ENCODE results near the gene METTL24.
"Not testable (repeated sequence)": the region's sequence is repeated elsewhere in the genome, so short reads cannot be mapped to it uniquely, and the experiment has no call there.

Gene METTL24

DNA sequence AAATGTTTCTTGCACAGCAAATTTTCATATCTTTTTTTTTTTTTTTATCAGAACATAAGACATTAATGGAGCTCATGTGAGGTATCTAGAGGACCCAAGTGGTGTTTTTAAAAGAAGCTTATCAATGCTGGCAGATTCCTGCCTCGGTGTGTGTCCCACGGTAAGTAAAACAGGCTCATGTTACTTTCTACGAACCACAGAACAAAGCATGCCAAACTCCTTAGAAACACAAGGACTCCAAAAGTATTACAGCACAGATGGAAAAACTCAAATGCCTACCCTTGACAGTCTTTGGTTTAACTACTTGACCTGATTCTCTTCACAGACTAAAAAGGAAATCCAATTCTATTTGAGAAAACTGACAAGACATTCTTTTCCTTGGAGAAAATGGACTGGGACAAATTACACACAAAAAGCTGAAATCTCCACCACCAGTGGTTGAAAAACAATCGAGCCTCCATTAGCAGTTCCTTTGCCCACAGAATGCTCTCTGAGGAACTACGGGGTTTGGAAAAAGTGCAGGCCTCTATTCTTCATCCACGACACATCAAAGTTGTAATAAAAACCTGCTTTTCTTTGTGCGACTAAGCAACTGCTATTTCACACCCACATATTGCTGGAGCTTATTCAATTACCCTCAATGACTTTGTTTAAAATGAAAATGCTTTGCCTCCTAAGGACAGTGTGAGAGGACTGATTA lies 5.4 kb downstream of the METTL24 start:
- TF ChIP-seq, protein P1, sequence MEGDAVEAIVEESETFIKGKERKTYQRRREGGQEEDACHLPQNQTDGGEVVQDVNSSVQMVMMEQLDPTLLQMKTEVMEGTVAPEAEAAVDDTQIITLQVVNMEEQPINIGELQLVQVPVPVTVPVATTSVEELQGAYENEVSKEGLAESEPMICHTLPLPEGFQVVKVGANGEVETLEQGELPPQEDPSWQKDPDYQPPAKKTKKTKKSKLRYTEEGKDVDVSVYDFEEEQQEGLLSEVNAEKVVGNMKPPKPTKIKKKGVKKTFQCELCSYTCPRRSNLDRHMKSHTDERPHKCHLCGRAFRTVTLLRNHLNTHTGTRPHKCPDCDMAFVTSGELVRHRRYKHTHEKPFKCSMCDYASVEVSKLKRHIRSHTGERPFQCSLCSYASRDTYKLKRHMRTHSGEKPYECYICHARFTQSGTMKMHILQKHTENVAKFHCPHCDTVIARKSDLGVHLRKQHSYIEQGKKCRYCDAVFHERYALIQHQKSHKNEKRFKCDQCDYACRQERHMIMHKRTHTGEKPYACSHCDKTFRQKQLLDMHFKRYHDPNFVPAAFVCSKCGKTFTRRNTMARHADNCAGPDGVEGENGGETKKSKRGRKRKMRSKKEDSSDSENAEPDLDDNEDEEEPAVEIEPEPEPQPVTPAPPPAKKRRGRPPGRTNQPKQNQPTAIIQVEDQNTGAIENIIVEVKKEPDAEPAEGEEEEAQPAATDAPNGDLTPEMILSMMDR (IDR thresholded peaks at IDR 0.05), result no peak

DNA sequence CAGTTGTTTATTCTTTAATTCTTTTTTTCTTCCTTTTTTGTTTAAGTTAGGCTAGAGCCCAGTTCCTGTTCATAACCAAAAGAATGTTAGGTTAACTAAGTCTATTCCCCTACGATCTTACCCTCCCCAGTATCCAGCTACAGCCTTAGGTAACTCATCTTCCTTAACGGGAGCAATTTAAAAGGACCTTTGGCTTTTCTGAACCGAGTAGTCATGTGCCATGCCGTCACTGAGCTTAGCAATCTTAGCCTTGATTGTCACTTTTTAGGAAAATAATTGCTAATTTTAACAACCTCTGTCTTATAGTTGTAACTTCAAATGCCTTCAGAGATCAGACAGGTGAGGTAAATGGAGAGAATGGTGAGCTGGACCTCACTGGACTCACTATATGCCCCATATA lies 6.2 kb downstream of the METTL24 start:
- Histone ChIP-seq H3K9me3 (no peaks in the 10 kb centered on the region), H3K27me3 (peaks cover 27% of the 10 kb centered on the region), H3K4me1 (ENCODE audit: control insufficient read depth in 1 of 2, insufficient read depth in 1 of 2, low read depth in 1 of 2, low read length in 1 of 2) (no peaks in the 10 kb centered on the region), H3K36me3 (no peaks in the 10 kb centered on the region), H3K27ac (no peak overlapping the region), H3K4me3 (ENCODE audit: low read depth in 1 of 2, low read length in 1 of 2) (no peak overlapping the region)
- TF ChIP-seq, protein P1 (IDR thresholded peaks at IDR 0.05), result no peak

More for the DNA sequence above, 5.4 kb downstream of the METTL24 start:
- H3K4me3 ChIP-seq (ENCODE audit: low read depth in 1 of 2, low read length in 1 of 2), result no peak overlapping the region
- H3K27me3 ChIP-seq, result peaks cover 34% of the 10 kb centered on the region
- no peaks in the 10 kb centered on the region for H3K9me3 ChIP-seq
- no peak overlapping the region for H3K27ac ChIP-seq
- H3K4me1 ChIP-seq (ENCODE audit: control insufficient read depth in 1 of 2, insufficient read depth in 1 of 2, low read depth in 1 of 2, low read length in 1 of 2), result peaks cover 0 to 5% of the 10 kb centered on the region in 2 experiments
- no peaks in the 10 kb centered on the region for H3K36me3 ChIP-seq

DNA sequence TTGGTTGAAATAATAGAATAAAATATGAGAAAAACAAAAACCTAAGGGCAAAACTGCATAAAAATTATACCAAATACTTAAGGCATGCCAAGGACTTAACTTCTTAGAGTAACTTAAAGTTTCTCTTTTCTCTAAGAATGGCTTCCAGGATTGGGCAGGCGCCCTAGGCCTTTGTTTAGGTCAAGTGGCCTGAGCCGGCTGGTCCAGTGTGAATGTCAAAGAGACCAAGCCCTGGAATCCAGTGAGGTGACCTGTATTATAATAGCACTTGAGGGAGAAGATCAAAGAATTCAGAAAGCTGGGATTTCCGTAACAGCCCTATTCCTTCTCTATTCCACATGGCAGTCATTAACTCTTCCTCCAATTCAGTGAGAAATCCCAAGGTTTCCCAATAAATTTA lies 6.6 kb downstream of the METTL24 start:
- no peak overlapping the region for H3K27ac ChIP-seq
- H3K27me3 ChIP-seq, result peaks cover 23% of the 10 kb centered on the region
- H3K9me3 ChIP-seq, result no peaks in the 10 kb centered on the region
- no peaks in the 10 kb centered on the region for H3K36me3 ChIP-seq
- no peak overlapping the region for H3K4me3 ChIP-seq (ENCODE audit: low read depth in 1 of 2, low read length in 1 of 2)
- TF ChIP-seq, protein P1 (IDR thresholded peaks at IDR 0.05), result no peak
- H3K4me1 ChIP-seq (ENCODE audit: control insufficient read depth in 1 of 2, insufficient read depth in 1 of 2, low read depth in 1 of 2, low read length in 1 of 2), result no peaks in the 10 kb centered on the region

DNA sequence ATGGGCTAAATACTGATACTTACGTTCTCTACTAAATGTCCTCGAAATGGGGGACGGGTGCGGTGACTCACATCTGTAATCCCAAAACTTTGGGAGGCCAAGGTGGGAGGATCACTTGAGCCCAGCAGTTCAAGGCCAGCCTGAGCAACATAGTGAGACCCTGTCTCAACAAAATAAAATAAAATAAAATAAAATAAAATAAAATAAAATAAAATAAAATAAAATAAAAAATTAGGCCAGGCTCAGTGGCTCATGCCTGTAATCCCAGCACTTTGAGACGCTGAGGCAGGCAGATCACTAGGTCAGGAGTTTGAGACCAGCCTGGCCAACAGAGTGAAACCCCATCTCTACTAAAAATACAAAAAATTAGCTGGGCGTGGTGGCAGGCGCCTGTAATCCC lies 7.6 kb downstream of the METTL24 start:
- H3K9me3 ChIP-seq; H3K36me3 ChIP-seq; H3K4me1 ChIP-seq (ENCODE audit: control insufficient read depth in 1 of 2, insufficient read depth in 1 of 2, low read depth in 1 of 2, low read length in 1 of 2); H3K27ac ChIP-seq; H3K4me3 ChIP-seq (ENCODE audit: low read depth in 1 of 2, low read length in 1 of 2): not testable (repeated sequence)
- H3K27me3 ChIP-seq, result peaks cover 13% of the 10 kb centered on the region

DNA sequence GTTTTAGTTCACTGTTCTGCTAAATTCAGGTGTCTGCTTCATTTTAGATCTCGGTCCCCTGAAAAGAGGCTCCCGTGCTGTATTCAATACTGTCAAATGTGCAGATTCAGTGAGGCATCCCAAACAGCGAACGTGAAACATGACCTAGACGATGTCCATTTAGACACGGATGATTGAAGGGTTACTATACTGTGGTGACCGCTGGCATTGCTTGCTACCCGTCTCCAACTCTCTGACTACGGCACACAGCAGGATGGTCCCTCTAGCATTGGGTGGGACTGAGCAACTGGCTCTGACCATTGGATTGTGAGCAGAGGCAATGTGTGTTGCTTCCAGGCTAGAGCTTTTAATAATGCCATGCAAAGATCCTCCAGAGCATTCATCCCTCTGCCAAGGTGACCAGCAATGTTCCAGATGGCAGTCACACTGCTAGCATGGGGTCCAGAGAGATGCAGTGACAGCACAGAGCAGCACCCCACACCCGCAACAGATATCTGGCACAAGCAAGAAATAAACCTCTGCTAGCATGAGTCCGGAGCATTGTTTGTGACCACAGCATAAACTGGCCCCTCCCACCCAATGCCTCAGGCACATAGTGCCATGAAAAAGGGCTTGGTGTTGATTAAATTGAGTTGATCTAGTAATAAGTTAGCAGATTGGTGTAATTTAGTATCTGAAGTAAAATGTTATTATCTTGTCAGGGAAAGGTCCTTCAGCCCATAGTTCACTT lies 9.0 kb downstream of the METTL24 start:
- no peak overlapping the region for H3K27ac ChIP-seq
- peaks cover under 1% of the 10 kb centered on the region for H3K27me3 ChIP-seq
- TF ChIP-seq, protein P1 (IDR thresholded peaks at IDR 0.05), result no peak
- no peaks in the 10 kb centered on the region for H3K4me1 ChIP-seq (ENCODE audit: control insufficient read depth in 1 of 2, insufficient read depth in 1 of 2, low read depth in 1 of 2, low read length in 1 of 2)
- H3K36me3 ChIP-seq, result no peaks in the 10 kb centered on the region
- H3K9me3 ChIP-seq, result no peaks in the 10 kb centered on the region
- no peak overlapping the region for H3K4me3 ChIP-seq (ENCODE audit: low read depth in 1 of 2, low read length in 1 of 2)

DNA sequence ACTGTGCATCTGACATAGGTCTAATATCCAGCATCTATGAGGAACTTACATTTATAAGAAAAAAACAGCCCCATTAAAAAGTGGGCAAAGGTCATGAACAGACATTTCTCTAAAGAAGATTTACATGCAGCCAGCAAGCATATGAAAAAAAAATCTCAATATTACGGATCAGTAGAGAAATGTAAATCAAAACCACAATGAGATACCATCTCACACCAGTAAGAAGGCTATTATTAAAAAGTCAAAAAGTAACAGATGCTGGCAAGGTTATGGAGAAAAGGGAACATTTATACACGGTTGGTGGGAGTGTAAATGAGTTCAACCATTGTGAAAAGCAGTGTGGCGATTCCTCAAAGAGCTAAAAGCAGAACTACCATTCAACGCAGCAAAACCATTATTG lies 13.1 kb downstream of the METTL24 start:
- Histone ChIP-seq H3K9me3 (no peaks in the 10 kb centered on the region), H3K27me3 (peaks cover 16% of the 10 kb centered on the region), H3K4me3 (ENCODE audit: low read depth in 1 of 2, low read length in 1 of 2) (no peak overlapping the region), H3K36me3 (no peaks in the 10 kb centered on the region), H3K27ac (no peak overlapping the region), H3K4me1 (ENCODE audit: control insufficient read depth in 1 of 2, insufficient read depth in 1 of 2, low read depth in 1 of 2, low read length in 1 of 2) (no peaks in the 10 kb centered on the region)
- TF ChIP-seq, protein P1 (IDR thresholded peaks at IDR 0.05), result no peak
